NOMO-1 (cell line): ENCODE measurements around the gene ERVFRD-1.
"Not testable (repeated sequence)": the region's sequence is repeated elsewhere in the genome, so short reads cannot be mapped to it uniquely, and the experiment has no call there.

Experiments used
- DNase-seq, 2 experiments: peaks; one replicate each; lab custom pipeline; 2025; ENCODE audit not compliant: unreplicated experiment in 2 of 2; lab: John Stamatoyannopoulos, UW

ERVFRD-1 gene

GRCh38 chr6:11092668-11093375, 18.7 kb downstream of the ERVFRD-1 start:
- DNase-seq: peak; percentile 47 to 62

DNA sequence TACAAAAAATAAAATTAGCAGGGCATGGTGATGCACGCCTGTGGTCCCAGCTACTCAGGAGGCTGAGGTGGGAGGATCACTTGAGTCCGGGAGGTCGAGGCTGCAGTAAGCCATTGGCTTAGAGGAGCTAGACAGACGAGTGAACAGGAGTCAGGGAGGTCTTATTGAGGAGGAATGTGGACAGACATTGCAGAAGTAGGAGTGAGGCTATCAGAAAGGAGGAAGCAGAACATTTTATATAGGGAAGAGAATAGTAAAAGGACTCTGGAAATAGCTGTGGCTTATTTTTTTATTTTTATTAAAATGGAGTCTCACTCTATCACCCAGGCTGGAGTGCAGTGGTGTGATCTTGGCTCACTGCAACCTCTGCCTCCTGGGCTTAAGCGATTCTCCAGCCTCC, 20.4 kb downstream of the ERVFRD-1 start:
- DNase-seq: peak in 1 of 2 experiments; percentile 25

GRCh38 chr6:11089695-11090094, 21.8 kb downstream of the ERVFRD-1 start:
- DNase-seq: no peak

GRCh38 chr6:11087141-11087812, 24.2 kb downstream of the ERVFRD-1 start:
- DNase-seq: not testable (repeated sequence)

DNA sequence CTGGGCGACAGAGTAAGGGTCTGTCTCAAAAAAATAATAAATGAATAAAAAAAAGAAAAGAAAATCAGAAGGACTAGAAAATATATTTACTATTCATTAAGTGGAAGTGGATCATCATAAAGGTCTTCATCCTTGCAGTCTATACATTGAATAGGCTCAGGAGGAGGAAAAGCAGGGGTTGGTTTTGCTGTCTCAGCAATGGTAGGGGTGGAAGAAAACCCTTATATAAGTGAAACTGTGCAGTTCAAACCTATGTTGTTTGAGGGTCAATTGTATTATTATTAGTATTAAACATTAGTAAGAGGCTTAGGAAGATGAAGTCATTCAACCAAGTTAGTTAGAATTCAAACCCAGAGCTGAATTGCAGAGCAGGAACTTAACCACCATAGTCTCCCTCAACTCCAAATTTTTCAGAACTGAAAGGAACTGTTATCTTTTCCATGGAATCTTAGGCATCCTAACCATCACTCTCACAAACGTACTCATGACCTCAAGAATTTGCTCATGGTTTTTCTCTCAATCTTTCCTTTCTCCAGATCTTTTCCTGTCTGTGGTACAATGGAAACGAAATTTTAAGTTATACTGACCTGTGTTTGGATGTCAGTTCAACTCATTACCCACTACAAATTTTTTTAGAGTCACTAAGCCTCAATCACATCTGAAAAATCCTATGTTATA, 25.6 kb downstream of the ERVFRD-1 start:
- no peak for DNase-seq

DNA sequence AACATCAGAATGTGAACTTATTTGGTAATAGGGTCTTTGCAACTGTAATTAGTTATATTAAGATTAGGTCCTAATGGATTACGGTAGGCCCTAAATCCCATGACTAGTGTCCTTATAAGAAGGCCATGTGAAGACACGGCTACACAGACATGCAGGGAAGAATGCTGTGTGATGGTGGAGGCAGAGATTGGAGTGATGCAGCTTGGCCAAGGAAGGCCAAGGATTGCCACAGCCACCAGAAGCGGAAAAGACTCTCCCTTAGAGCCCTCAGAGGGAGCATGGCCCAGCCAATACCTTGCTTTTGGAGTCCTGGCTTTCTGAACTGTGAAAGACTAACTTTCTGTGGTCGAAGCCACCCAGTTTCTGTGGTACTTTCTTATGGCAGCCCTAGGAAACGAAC, 27.6 kb downstream of the ERVFRD-1 start:
- DNase-seq: no peak

DNA sequence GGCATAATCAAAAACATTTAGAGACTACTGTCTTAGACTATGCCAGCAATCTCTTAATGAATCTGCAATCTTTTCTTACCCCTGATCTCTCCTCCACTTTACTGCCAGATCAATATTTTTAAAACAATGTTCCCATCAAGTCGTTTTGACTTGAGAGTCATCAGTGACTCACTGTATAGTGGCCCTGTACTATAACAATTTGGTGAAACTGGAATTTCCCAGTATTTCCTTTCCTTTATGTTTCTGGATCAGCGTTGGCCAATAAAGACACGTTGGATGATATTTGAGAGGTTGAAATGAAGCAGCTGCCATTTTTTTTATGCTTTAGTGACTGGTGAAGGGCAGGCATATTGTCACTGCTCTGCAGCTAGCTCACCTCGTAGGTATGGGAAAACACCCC, 28.0 kb downstream of the ERVFRD-1 start:
- DNase-seq: no peak

DNA sequence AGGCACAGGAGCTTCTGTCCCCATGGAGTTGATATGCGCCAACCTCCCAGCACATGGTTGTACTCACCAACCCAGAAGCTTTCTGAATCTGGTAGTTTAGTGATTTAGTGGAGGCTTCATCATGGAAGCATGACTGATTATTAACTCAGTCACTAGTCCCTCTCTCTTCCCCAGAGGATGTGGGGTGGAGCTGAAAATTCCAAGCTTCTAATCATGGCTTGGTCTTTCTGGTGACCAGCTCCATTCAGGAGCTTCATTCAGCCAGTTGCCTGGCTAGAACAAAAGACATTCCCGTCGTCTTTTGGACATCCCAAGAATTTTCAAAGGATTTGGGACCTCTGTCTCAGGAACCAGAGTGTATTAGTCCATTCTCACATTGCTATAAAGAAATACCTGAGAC, 31.2 kb downstream of the ERVFRD-1 start:
- no peak for DNase-seq

- DNase-seq: no peak
Observed at GRCh38 chr6:11078266-11078665, 33.3 kb downstream of the ERVFRD-1 start.

DNA sequence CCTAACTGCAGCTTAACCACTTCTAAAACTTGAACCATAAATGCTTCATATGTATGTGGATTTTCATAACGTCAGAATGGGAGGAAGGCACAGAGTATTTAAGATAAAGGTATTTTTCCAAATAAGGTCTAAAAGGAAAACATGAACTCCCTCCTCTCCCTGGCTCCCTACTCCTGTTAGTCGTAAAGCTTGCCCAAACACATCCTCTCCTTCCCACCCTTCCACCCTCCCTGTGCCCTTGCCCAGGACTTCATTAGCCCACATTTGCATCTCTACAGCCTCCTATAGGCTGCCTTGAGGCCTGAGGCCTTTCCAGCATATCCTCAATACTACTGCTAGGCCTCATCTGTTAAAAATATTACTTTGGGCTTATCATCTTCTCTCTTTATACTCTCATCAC, 35.0 kb downstream of the ERVFRD-1 start:
- DNase-seq: no peak

GRCh38 chr6:11072101-11072500, 39.4 kb downstream of the ERVFRD-1 start:
- DNase-seq: no peak

DNA sequence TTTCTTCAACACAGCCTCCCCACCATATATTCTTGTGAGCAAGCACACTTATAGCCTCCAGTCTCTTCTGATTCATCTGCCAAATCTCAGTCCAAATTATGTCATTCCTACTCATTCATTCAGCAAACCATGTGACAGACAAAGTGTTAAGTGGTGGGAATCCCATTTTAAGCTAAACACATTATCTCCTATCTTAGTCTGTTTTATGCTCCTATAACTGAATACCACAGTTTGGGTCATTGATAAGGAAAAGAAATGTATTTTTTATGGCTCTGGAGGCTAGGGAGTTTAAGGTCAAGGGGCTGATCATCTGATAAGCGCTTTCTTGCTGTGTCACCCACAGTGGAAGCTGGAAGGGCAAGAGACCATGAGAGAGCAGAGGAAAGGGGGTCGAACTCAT, 41.8 kb downstream of the ERVFRD-1 start:
- DNase-seq: no peak

GRCh38 chr6:11067348-11067747, 44.2 kb downstream of the ERVFRD-1 start:
- DNase-seq: no peak

DNA sequence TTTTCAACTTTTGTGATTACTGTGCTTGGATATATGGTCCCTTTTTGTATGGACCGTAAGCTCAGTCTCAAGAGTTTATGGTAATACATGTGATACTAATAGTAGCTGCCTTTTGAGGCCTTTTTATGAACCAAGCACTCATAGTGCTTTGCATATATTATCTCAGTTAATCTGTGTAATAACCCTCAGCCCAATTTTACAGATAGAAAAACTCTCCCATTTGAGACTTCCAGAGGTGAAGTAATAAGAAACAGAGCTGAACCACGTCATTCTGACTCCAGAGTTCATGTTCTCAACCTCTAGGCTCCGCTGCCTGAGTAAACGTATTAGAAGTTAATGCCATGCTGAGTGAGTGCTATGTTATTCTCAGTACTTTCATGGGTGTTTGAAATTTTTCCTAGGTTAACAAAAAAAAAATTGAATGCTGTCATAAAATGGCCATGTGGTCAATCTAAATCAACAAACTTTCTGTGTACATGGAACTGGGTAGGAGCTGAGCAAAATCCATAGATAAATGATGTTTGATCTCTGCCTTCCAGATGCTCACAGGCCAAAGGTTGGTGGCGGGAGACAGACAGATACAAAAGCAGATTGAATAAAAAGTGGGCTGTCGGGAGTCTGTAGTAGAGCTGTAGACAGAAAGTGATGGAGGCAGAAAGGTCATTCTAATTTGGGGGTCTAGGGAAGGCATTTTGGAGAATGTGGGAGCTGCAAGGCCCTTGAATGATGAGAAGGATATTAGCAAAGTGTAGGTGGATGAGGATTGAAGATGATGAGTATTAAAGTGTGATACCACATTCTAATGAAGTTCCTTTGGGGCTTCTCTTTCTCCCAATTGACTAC, 44.8 kb downstream of the ERVFRD-1 start:
- no peak for DNase-seq

- no peak for DNase-seq
Observed at GRCh38 chr6:11065436-11066202, 45.9 kb downstream of the ERVFRD-1 start.

DNA sequence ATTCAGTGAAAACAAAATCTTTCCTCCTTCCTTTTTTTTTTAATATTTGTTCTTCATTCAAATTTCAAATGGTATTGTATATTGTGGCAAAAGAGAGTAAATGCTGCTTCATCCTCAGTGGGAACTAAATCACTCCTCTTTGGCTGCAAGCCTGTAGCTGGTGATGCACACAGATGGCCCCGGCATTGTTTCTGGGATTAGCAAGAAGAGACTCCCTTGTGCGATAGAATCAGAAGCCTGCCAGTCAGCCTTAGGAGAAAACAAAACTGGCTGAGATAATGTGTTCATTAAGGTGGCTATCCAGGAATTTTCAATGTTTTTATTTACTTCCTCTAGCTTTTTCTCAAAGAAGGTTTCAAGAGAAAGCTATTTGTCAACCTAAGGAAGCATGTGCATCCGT, 46.7 kb downstream of the ERVFRD-1 start:
- DNase-seq: no peak

DNA sequence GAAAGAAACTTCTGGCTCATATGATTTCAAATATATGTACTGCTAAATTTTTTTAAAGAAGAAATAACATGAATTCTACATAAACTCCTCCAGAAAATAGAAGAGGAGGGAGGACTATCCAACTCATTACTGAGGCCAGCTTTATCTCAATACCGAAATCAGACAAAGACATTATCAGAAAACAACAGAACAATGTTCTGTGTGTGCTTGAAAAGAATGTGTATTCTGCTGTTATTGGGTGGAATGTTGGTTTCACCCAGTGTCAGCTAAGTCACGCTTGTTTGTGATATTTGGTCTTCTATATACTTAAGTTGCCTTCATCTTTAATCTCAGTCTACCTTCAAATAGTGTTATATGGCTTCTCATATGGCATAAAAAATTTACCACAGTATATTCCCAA, 48.8 kb downstream of the ERVFRD-1 start:
- DNase-seq: no peak

- DNase-seq: no peak
Observed at GRCh38 chr6:11062083-11062482, 49.4 kb downstream of the ERVFRD-1 start.

GRCh38 chr6:11058406-11058805, 53.1 kb downstream of the ERVFRD-1 start:
- no peak for DNase-seq

DNA sequence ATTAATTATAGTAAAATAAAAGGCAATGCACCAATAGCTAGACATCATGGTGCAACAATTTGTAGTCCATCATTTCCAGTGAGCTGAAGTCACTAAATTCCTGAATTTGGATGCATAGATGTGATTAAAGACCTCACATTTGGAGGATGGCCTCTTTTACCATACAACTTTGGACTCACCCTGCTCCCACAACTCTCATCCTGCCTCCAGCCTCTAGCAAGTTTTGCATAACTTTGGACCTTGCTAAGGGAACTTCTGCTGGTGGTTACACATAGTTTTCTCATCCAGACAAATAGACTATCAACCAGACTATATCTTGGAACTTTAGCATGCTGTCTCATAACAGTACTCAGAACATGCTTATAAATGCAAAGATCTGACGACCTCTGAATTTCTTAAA, 54.7 kb downstream of the ERVFRD-1 start:
- DNase-seq: no peak
